ENCODE results near the gene CACNA2D1. TPM values are rescaled to one million over a fixed set of nuclear protein-coding genes. Genes with fewer than 3 reads are reported as not detected.

The CACNA2D1 gene
- total and polyA plus RNA-seq, 4 donors = 1.1 to 33.4 (median 6.5) TPM

GRCh38 chr7:82044497-82045080 lies 399.0 kb downstream of the CACNA2D1 start:
- peak; percentile 10 for TF ChIP-seq CTCF (IDR thresholded peaks at IDR 0.05; ENCODE audit: control extremely low read depth, extremely low read depth)
- no peaks in the 10 kb centered on the region for H3K9me3 ChIP-seq (ENCODE audit: control insufficient read depth in 4 of 4, insufficient read depth in 3 of 4, low read length in 3 of 4)
- ATAC-seq (ENCODE audit: insufficient read depth, low FRiP score) (no peak), DNase-seq (peak; percentile 61 to 87 (median 84))
- no peaks in the 10 kb centered on the region for H3K36me3 ChIP-seq (ENCODE audit: control insufficient read depth in 4 of 4, insufficient read depth in 4 of 4, low read length in 4 of 4)
- no peak overlapping the region for H3K4me3 ChIP-seq
- H3K27me3 ChIP-seq (ENCODE audit: control insufficient read depth in 3 of 3, insufficient read depth in 3 of 3, low read length in 2 of 3) = no peaks in the 10 kb centered on the region
- H3K9ac ChIP-seq (ENCODE audit: insufficient read depth in 1 of 2, low read length in 2 of 2) = no peak overlapping the region
- no peak overlapping the region for H3K27ac ChIP-seq (ENCODE audit: low read depth in 1 of 2, low read length in 1 of 2)
- 13 to 46% methylated on average over 2 of the region's 2 CpGs for WGBS, 2 donors
- H3K4me1 ChIP-seq (ENCODE audit: control insufficient read depth in 5 of 5, insufficient read depth in 5 of 5, low read length in 5 of 5) = peaks cover 0 to 6% (median 0%) of the 10 kb centered on the region in 5 donors

GRCh38 chr7:82039621-82040020 lies 404.0 kb downstream of the CACNA2D1 start:
- H3K9ac ChIP-seq (ENCODE audit: insufficient read depth in 1 of 2, low read length in 2 of 2) = no peak overlapping the region
- no peaks in the 10 kb centered on the region for H3K27me3 ChIP-seq (ENCODE audit: control insufficient read depth in 3 of 3, insufficient read depth in 3 of 3, low read length in 2 of 3)
- H3K9me3 ChIP-seq (ENCODE audit: control insufficient read depth in 4 of 4, insufficient read depth in 3 of 4, low read length in 3 of 4) = no peaks in the 10 kb centered on the region
- DNase-seq = no peak
- no peak overlapping the region for H3K4me3 ChIP-seq
- peaks cover 0 to 6% (median 0%) of the 10 kb centered on the region in 5 donors for H3K4me1 ChIP-seq (ENCODE audit: control insufficient read depth in 5 of 5, insufficient read depth in 5 of 5, low read length in 5 of 5)
- ATAC-seq (ENCODE audit: insufficient read depth, low FRiP score) = no peak
- no peaks in the 10 kb centered on the region for H3K36me3 ChIP-seq (ENCODE audit: control insufficient read depth in 4 of 4, insufficient read depth in 4 of 4, low read length in 4 of 4)
- WGBS, 2 donors = 74 to 82% methylated on average over 1 of the region's 1 CpG
- no peak for TF ChIP-seq CTCF (IDR thresholded peaks at IDR 0.05; ENCODE audit: control extremely low read depth, extremely low read depth)
- H3K27ac ChIP-seq (ENCODE audit: low read depth in 1 of 2, low read length in 1 of 2) = no peak overlapping the region

GRCh38 chr7:82036146-82036886 lies 407.3 kb downstream of the CACNA2D1 start:
- no peak overlapping the region for H3K9ac ChIP-seq (ENCODE audit: insufficient read depth in 1 of 2, low read length in 2 of 2)
- H3K27me3 ChIP-seq (ENCODE audit: control insufficient read depth in 3 of 3, insufficient read depth in 3 of 3, low read length in 2 of 3) = no peaks in the 10 kb centered on the region
- TF ChIP-seq CTCF (IDR thresholded peaks at IDR 0.05; ENCODE audit: control extremely low read depth, extremely low read depth) = no peak
- H3K4me3 ChIP-seq = no peak overlapping the region
- DNase-seq (peak in 1 of 3 donors; percentile 14), ATAC-seq (ENCODE audit: insufficient read depth, low FRiP score) (peak; percentile 58)
- H3K27ac ChIP-seq (ENCODE audit: low read depth in 1 of 2, low read length in 1 of 2) = no peak overlapping the region
- H3K9me3 ChIP-seq (ENCODE audit: control insufficient read depth in 4 of 4, insufficient read depth in 3 of 4, low read length in 3 of 4) = no peaks in the 10 kb centered on the region
- peaks cover 0 to 5% (median 0%) of the 10 kb centered on the region in 5 donors for H3K4me1 ChIP-seq (ENCODE audit: control insufficient read depth in 5 of 5, insufficient read depth in 5 of 5, low read length in 5 of 5)
- WGBS, 2 donors = 66 to 79% methylated on average over 3 of the region's 3 CpGs
- H3K36me3 ChIP-seq (ENCODE audit: control insufficient read depth in 4 of 4, insufficient read depth in 4 of 4, low read length in 4 of 4) = no peaks in the 10 kb centered on the region

All from lung (tissue), 12 donors.